CD8-positive, alpha-beta memory T cell (primary cell): ENCODE results near the gene DOCK6. TPM values are rescaled to one million over a fixed set of nuclear protein-coding genes. Genes with fewer than 3 reads are reported as not detected.

ENCODE experiments used
- CTCF ChIA-PET: fragments of 350-600 bp; sonication (Branson Sonifier 250); formaldehyde crosslinking; loops from one replicate; lab custom pipeline; 2021; ENCODE audit warnings: antibody characterized with exemption; lab: Charles Lee
- POLR2A ChIA-PET: fragments of 350-600 bp; sonication (Branson Sonifier 250); formaldehyde crosslinking; loops from one replicate; lab custom pipeline; 2021; ENCODE audit warnings: antibody characterized with exemption; lab: Charles Lee
- DNase-seq, 5 donors: peaks; one replicate each; pipeline versions ENCODE4 v3.0.0 to v3.0.0-alpha.2; 2020 to 2022; ENCODE audit warnings: mixed read lengths in 1 of 5
- H3K27ac ChIP-seq: one replicate; pipeline ENCODE4 v1.7.0; 2013; ENCODE audit warnings: low read depth, mild to moderate bottlenecking, low read length, moderate library complexity
- H3K27me3 ChIP-seq: 2 replicates; pipeline ENCODE4 v1.7.0; 2013; ENCODE audit warnings: low read length, mild to moderate bottlenecking; ENCODE audit not compliant: insufficient read depth, poor library complexity, severe bottlenecking
- H3K36me3 ChIP-seq: 2 replicates; pipeline ENCODE4 v1.7.0; 2013; ENCODE audit warnings: mild to moderate bottlenecking, low read length, moderate library complexity; ENCODE audit not compliant: insufficient read depth
- H3K4me1 ChIP-seq: 2 replicates; pipeline ENCODE4 v1.7.0; 2013; ENCODE audit warnings: mild to moderate bottlenecking, low read length, moderate library complexity; ENCODE audit not compliant: insufficient read depth
- H3K4me3 ChIP-seq: 2 replicates; pipeline ENCODE4 v1.7.0; 2013; ENCODE audit warnings: mild to moderate bottlenecking, low read length
- H3K9me3 ChIP-seq: 2 replicates; pipeline ENCODE4 v1.7.0; 2013; ENCODE audit warnings: mild to moderate bottlenecking, low read length
- H3K27ac Mint-ChIP-seq, 8 donors: one replicate each; pipeline ENCODE4 v1.8.0; 2020 to 2021; ENCODE audit warnings: mixed read lengths in 8 of 8, mild to moderate bottlenecking in 6 of 8, inconsistent platforms in 3 of 8, moderate library complexity in 3 of 8
- H3K27me3 Mint-ChIP-seq, 2 donors: one replicate each; pipeline ENCODE4 v1.8.0; 2020 to 2021; ENCODE audit warnings: mixed read lengths in 2 of 2, mild to moderate bottlenecking in 1 of 2, moderate library complexity in 1 of 2
- H3K36me3 Mint-ChIP-seq, 3 donors: one replicate each; pipeline ENCODE4 v1.8.0; 2020 to 2021; ENCODE audit warnings: mixed read lengths in 3 of 3, inconsistent platforms in 1 of 3, mild to moderate bottlenecking in 1 of 3
- H3K4me1 Mint-ChIP-seq, 3 donors: one replicate each; pipeline ENCODE4 v1.8.0; 2020 to 2021; ENCODE audit warnings: mixed read lengths in 3 of 3, inconsistent platforms in 1 of 3, mild to moderate bottlenecking in 1 of 3
- H3K4me3 Mint-ChIP-seq, 7 donors: one replicate each; pipeline ENCODE4 v1.8.0; 2020 to 2021; ENCODE audit warnings: mixed read lengths in 7 of 7, mild to moderate bottlenecking in 6 of 7, moderate library complexity in 4 of 7, inconsistent platforms in 2 of 7
- H3K9me3 Mint-ChIP-seq, 5 donors: one replicate each; pipeline ENCODE4 v1.8.0; 2020 to 2022; ENCODE audit warnings: mixed read lengths in 5 of 5, mild to moderate bottlenecking in 3 of 5, moderate library complexity in 2 of 5, inconsistent platforms in 1 of 5
- polyA plus RNA-seq: library from polyadenylated mRNA; unstranded; fragments of 300-500 nt; fragmentation: Illumina TruSeq; gene quantifications from one replicate; pipeline ENCODE4 v1.2.3, GENCODE V29; 2021
- total RNA-seq, 2 experiments: library from RNA; stranded (reverse); gene quantifications; one replicate each; pipeline ENCODE4 v1.2.3, GENCODE V29; 2021

The DOCK6 gene, protein sequence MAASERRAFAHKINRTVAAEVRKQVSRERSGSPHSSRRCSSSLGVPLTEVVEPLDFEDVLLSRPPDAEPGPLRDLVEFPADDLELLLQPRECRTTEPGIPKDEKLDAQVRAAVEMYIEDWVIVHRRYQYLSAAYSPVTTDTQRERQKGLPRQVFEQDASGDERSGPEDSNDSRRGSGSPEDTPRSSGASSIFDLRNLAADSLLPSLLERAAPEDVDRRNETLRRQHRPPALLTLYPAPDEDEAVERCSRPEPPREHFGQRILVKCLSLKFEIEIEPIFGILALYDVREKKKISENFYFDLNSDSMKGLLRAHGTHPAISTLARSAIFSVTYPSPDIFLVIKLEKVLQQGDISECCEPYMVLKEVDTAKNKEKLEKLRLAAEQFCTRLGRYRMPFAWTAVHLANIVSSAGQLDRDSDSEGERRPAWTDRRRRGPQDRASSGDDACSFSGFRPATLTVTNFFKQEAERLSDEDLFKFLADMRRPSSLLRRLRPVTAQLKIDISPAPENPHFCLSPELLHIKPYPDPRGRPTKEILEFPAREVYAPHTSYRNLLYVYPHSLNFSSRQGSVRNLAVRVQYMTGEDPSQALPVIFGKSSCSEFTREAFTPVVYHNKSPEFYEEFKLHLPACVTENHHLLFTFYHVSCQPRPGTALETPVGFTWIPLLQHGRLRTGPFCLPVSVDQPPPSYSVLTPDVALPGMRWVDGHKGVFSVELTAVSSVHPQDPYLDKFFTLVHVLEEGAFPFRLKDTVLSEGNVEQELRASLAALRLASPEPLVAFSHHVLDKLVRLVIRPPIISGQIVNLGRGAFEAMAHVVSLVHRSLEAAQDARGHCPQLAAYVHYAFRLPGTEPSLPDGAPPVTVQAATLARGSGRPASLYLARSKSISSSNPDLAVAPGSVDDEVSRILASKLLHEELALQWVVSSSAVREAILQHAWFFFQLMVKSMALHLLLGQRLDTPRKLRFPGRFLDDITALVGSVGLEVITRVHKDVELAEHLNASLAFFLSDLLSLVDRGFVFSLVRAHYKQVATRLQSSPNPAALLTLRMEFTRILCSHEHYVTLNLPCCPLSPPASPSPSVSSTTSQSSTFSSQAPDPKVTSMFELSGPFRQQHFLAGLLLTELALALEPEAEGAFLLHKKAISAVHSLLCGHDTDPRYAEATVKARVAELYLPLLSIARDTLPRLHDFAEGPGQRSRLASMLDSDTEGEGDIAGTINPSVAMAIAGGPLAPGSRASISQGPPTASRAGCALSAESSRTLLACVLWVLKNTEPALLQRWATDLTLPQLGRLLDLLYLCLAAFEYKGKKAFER (N-terminal part only)
- 1 to 10 TPM; 2.3 to 3.5 TPM for total RNA-seq
- 0.71 TPM for polyA plus RNA-seq

DNA sequence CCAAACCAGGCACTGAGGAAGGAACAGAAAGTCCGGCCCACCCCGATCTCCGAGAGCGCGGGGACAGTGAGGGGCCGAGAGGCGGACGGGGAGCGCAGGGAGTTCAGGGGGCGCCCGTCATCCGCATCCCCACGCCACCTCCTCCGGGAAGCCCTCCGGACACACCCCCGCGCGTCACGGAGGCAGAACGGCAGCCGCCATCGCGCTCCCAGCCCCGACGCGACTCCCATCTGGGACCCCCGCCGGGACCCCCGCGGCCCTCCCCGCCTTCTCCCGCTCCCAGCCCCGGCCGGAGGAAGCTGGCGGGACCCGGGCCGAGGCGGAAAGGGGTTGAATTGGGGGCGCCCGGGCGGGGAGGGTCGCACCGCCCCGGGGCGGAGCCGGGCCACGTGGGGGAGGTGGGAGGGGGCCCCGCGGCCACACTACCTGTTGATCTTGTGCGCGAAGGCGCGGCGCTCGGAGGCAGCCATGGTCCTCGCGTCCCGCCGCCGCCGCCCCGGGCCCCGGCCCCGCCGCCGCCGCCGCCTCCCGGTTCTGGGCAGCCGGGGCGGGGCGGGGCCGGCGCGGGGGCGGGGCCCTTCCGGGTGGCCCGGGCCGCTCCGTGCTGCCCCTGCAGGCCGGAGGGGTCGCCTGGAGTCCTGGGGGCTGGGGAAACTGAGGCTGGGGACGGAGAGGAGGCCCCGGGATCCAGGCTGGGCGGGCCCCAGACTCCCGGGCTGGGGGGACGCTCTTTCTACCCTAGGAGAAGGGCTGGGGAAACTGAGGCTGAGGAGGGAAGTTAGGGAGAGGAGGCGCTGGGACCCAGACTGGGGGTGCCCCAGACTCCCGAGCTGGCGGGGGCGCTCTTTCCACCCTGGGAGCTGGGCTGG, at the start of gene DOCK6:
DOCK6 (minus strand) TSS at position 554 of the 869 bp plus-strand sequence; CDS start at position 470, 84 bp downstream.
- Histone ChIP-seq H3K27ac (no peak within 1 kb of the TSS), H3K9me3 (no peaks in the 10 kb centered on the region), H3K36me3 (no peaks in the 10 kb centered on the region), H3K4me1 (peaks cover 3% of the 10 kb centered on the region), H3K27me3 (peaks cover 10% of the 10 kb centered on the region), H3K4me3 (no peak within 1 kb of the TSS)
- no peak within 1 kb of the TSS for H3K27ac Mint-ChIP-seq
- H3K4me3 Mint-ChIP-seq: peak within 1 kb of the TSS; percentile 65 to 86 (median 78)
- ChIA-PET POLR2A (no interaction called here), CTCF (no interaction called here)
- peaks cover 0 to 2% (median 0%) of the 10 kb centered on the region in 3 donors for H3K36me3 Mint-ChIP-seq
- peaks cover 3 to 7% (median 4%) of the 10 kb centered on the region in 3 donors for H3K4me1 Mint-ChIP-seq
- H3K27me3 Mint-ChIP-seq: peaks cover 34 to 50% of the 10 kb centered on the region in 2 donors
- DNase-seq: no peak
- no peaks in the 10 kb centered on the region for H3K9me3 Mint-ChIP-seq

GRCh38 chr19:11306337-11306736, 44.0 kb upstream of the DOCK6 start:
- DNase-seq: no peak
- no peaks in the 10 kb centered on the region for H3K4me1 ChIP-seq
- Mint-ChIP-seq H3K27ac (no peak overlapping the region), H3K36me3 (no peaks in the 10 kb centered on the region), H3K4me1 (no peaks in the 10 kb centered on the region), H3K9me3 (no peaks in the 10 kb centered on the region), H3K27me3 (peaks cover 7 to 20% of the 10 kb centered on the region in 2 donors), H3K4me3 (no peak overlapping the region)
- H3K36me3 ChIP-seq: no peaks in the 10 kb centered on the region
- H3K27ac ChIP-seq: no peak overlapping the region
- CTCF ChIA-PET: no interaction called here
- no peaks in the 10 kb centered on the region for H3K9me3 ChIP-seq
- POLR2A ChIA-PET: no interaction called here
- H3K4me3 ChIP-seq: no peak overlapping the region
- H3K27me3 ChIP-seq: no peaks in the 10 kb centered on the region

DNA sequence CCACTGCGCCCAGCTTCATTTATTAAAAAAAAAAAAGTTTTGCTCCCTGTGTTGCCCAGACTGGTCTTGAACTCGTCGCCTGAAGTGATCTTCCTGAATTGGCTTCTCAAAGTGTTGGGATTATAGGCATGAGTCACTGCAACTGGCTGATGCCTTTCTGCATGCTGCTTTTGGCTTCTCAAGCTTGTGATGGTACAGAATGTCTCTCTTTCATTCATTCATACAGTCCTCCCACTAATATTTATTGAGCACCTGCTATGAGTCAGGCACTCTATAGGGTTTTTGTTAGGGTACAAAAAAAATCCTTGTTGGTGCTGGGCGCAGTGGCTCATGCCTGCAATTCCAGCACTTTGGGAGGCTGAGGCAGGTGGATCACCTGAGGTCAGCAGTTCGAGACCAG, 42.6 kb upstream of the DOCK6 start:
- Mint-ChIP-seq H3K9me3 (no peaks in the 10 kb centered on the region), H3K4me3 (peak overlapping the region in 1 of 7 donors; percentile 6), H3K27ac (no peak overlapping the region), H3K4me1 (no peaks in the 10 kb centered on the region), H3K27me3 (peaks cover 3 to 18% of the 10 kb centered on the region in 2 donors), H3K36me3 (no peaks in the 10 kb centered on the region)
- Histone ChIP-seq H3K4me1 (no peaks in the 10 kb centered on the region), H3K27me3 (no peaks in the 10 kb centered on the region), H3K36me3 (no peaks in the 10 kb centered on the region), H3K9me3 (no peaks in the 10 kb centered on the region), H3K4me3 (no peak overlapping the region), H3K27ac (no peak overlapping the region)
- POLR2A ChIA-PET: interaction anchor here (0.6 kb wide), 1 partner anchor 404 kb away, joined by 8 read pairs; no protein-coding TSS in a partner anchor
- DNase-seq: no peak
- CTCF ChIA-PET: interaction anchor here (1.3 kb wide), 1 partner anchor 468 kb away, joined by 3 read pairs; no protein-coding TSS in a partner anchor

DNA sequence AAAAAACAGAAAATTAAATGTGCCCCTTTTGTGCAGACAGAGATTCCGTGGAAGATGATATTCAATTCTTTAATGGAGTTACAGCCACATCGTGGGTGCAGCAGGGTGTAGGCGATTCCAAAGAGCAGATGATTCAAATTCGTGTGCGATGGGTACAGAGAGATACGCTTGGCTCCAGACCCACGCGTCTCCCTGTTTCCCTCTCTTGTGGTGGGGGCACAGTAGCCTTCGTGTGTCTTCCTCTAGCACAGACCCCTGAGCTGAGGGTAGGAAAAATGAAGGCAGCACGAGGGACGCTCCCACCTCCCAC, 38.4 kb upstream of the DOCK6 start:
- H3K36me3 ChIP-seq: no peaks in the 10 kb centered on the region
- no peaks in the 10 kb centered on the region for H3K9me3 ChIP-seq
- H3K27ac ChIP-seq: no peak overlapping the region
- ChIA-PET CTCF (no interaction called here), POLR2A (no interaction called here)
- H3K4me1 ChIP-seq: no peaks in the 10 kb centered on the region
- no peak overlapping the region for H3K4me3 Mint-ChIP-seq
- no peak for DNase-seq
- no peaks in the 10 kb centered on the region for H3K4me1 Mint-ChIP-seq
- no peaks in the 10 kb centered on the region for H3K9me3 Mint-ChIP-seq
- no peaks in the 10 kb centered on the region for H3K27me3 ChIP-seq
- no peaks in the 10 kb centered on the region for H3K36me3 Mint-ChIP-seq
- no peak overlapping the region for H3K27ac Mint-ChIP-seq
- H3K4me3 ChIP-seq: no peak overlapping the region
- H3K27me3 Mint-ChIP-seq: peaks cover 1 to 5% of the 10 kb centered on the region in 2 donors

- H3K27ac ChIP-seq: no peak overlapping the region
- Mint-ChIP-seq H3K4me3 (no peak overlapping the region), H3K4me1 (no peaks in the 10 kb centered on the region), H3K27me3 (peaks cover 1 to 3% of the 10 kb centered on the region in 2 donors), H3K27ac (peak overlapping the region in 1 of 8 donors; percentile 20), H3K36me3 (no peaks in the 10 kb centered on the region), H3K9me3 (no peaks in the 10 kb centered on the region)
- ChIA-PET CTCF (no interaction called here), POLR2A (no interaction called here)
- no peaks in the 10 kb centered on the region for H3K36me3 ChIP-seq
- no peak overlapping the region for H3K4me3 ChIP-seq
- H3K4me1 ChIP-seq: no peaks in the 10 kb centered on the region
- H3K9me3 ChIP-seq: no peaks in the 10 kb centered on the region
- no peaks in the 10 kb centered on the region for H3K27me3 ChIP-seq
- DNase-seq: no peak
Observed at GRCh38 chr19:11299946-11300810, 37.9 kb upstream of the DOCK6 start.

DNA sequence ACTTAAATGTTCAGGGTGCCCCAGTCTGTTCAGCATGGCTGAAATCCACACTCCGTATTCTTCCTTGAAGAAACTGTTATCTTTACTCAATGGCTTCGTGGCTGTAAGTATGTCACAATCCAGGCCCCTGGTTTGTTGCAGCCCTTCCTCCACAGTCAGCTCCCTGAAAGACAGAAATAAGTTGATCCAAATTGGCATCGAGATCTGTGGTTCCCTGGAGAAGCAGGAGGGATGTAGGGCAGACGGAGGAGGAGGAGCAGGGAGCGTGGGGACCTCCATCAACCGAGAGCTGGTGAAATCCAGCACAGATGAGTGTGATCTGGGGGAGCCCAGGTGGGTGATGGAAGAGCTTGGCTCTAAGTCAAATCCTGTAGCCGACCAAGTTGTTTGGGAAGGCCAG, 33.9 kb upstream of the DOCK6 start:
- Mint-ChIP-seq H3K4me1 (peaks cover 3 to 8% (median 7%) of the 10 kb centered on the region in 3 donors), H3K27ac (no peak overlapping the region), H3K4me3 (no peak overlapping the region), H3K36me3 (no peaks in the 10 kb centered on the region), H3K9me3 (no peaks in the 10 kb centered on the region), H3K27me3 (peaks cover 7 to 12% of the 10 kb centered on the region in 2 donors)
- Histone ChIP-seq H3K36me3 (no peaks in the 10 kb centered on the region), H3K4me1 (peaks cover 9% of the 10 kb centered on the region), H3K27me3 (peaks cover 9% of the 10 kb centered on the region), H3K27ac (no peak overlapping the region), H3K9me3 (no peaks in the 10 kb centered on the region), H3K4me3 (no peak overlapping the region)
- ChIA-PET POLR2A (no interaction called here), CTCF (no interaction called here)
- no peak for DNase-seq
